Parietal lobe (tissue), 1 donor: ENCODE results near the gene OLFML2A. TPM values are rescaled to one million over a fixed set of nuclear protein-coding genes. Genes with fewer than 3 reads are reported as not detected.

Source experiments
- total RNA-seq: library from RNA; depleted of rRNA; stranded (reverse); fragments of >200 nt; gene quantifications from one replicate; pipeline ENCODE4 v1.2.3, GENCODE V29; 2014

The OLFML2A gene
- total RNA-seq: 1.6 TPM

DNA sequence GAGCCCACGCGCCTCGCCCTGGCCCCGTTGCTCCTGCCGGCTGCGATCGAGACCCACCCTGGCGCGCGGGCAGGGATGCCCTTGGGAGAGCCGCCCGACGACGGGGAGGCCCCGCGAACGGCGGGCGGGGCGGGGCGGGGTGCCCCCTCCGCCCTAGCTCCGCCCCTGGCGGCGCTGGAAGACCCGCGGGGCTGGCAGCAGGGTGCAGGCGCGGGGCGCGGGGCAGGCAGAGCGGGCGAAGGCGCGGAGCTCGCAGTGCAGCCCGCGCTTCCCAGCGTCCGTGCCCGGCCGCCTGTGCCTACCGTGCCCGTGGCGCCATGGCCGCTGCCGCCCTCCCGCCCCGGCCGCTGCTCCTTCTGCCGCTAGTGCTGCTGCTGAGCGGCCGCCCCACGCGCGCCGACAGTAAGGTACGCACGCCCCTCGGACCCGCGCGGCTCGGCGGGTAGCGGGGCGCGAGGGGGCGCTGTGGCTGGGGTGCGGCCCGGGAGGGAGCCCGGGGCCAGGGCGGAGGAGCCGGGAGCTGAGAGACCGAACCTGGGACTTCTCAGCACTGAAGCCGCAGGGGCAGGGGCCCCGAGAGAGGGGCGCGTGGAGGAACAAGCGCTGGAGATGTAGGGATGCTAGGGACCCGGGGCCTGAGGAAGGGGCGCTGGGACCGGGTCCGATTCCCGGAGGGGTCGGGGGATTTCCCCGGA, at the start of gene OLFML2A:
OLFML2A (plus strand) TSS at position 180 of the 695 bp plus-strand sequence; CDS start at position 318, 138 bp downstream.

DNA sequence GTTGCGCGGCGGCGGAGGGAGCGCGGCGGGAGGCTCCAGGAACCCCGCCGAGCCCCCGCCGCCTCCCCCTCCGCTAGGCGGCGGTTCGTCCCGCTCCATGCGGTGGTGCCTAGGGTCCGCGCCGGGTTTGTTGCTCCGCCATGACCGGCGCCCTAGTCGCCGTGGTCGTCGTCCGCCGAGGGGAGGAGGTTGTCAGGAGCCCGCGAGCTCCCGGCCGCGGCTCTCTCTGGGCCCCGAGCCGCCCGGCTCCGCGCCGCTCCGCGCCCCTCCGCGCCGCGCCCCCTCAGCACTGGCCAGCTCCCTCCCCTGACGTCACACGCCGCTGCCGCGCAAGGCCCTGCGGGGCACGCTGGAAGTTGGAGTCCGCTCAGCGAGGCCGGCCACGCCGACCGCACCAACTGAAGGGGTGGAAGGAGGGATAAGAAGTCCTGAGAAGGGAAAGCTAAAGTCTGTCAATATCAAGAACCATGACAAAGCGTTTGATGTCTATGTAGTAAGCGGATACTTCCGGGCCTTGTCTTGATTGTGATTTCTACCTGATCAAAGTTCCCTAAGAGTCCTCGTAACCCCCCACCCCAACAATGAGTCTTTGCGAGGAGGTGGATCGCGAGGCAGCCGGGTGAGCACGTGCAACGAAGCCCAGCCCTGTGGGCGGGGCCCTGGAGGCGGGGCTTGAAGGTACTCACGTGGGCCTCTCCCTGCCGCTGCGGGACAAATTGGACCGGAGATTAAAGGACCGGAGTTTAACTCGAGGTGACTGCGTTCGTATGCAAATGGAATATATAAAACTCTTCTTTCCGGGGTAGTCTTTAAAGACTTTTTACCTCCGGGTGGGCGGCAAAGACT, 5.7 kb upstream of the OLFML2A start, which contains the start of gene NR6A1:
NR6A1 (minus strand) TSS at position 291 of the 846 bp plus-strand sequence.

GRCh38 chr9:124852829-124853531, 76.0 kb downstream of the OLFML2A start, which contains the start of gene WDR38:
WDR38 (plus strand) TSS chr9:124853460; CDS start chr9:124853532, 72 bp downstream.

GRCh38 chr9:124861342-124862229, 84.7 kb downstream of the OLFML2A start, which contains the start of the genes ARPC5L and RPL35:
ARPC5L (plus strand) TSS chr9:124862130; CDS start chr9:124869291, 7,161 bp downstream.
RPL35 (minus strand) TSS chr9:124861957; CDS start chr9:124861912, 45 bp downstream.

Other genes with a start within 250 kb of the OLFML2A start
- gene NR6A1, start 5.8 kb upstream of the OLFML2A start, total RNA-seq: 3.4 TPM
- not detected for gene WDR38, start 76.3 kb downstream of the OLFML2A start, total RNA-seq
- 552 TPM for gene RPL35, start 84.8 kb downstream of the OLFML2A start, total RNA-seq
- gene ARPC5L, start 85.0 kb downstream of the OLFML2A start, total RNA-seq: 10.6 TPM
- gene GOLGA1, start 163.9 kb downstream of the OLFML2A start, total RNA-seq: 27.5 TPM